Endodermal cell (in vitro differentiated cells): Measurements from ENCODE around the gene ATG4D. TPM values are rescaled to one million over a fixed set of nuclear protein-coding genes. Genes with fewer than 3 reads are reported as not detected.
A peak's percentile ranks its signal among the peaks of the same experiment; 100 is the strongest.

Source experiments
- DNase-seq: peaks from one replicate; pipeline ENCODE4 v3.0.0-alpha.2; 2017
- H3K27ac ChIP-seq: 2 replicates; pipeline ENCODE4 v1.5.1; 2013; ENCODE audit warnings: mild to moderate bottlenecking, low read depth, low read length, moderate library complexity
- H3K27me3 ChIP-seq: 2 replicates; pipeline ENCODE4 v1.6.1; 2013; ENCODE audit warnings: mild to moderate bottlenecking, low read length, moderate library complexity; ENCODE audit not compliant: insufficient read depth, control insufficient read depth, poor library complexity, severe bottlenecking
- H3K36me3 ChIP-seq: 2 replicates; pipeline ENCODE4 v1.7.0; 2013; ENCODE audit warnings: mild to moderate bottlenecking, low read length, moderate library complexity; ENCODE audit not compliant: control insufficient read depth, insufficient read depth
- H3K4me1 ChIP-seq: one replicate; pipeline ENCODE4 v1.7.0; 2013; ENCODE audit warnings: low read length; ENCODE audit not compliant: control insufficient read depth, insufficient read depth
- H3K4me3 ChIP-seq: 2 replicates; pipeline ENCODE4 v1.5.1; 2013; ENCODE audit warnings: mild to moderate bottlenecking, low read length, moderate library complexity
- H3K9ac ChIP-seq: 2 replicates; pipeline ENCODE4 v1.6.1; 2013; ENCODE audit warnings: mild to moderate bottlenecking, low read length, moderate library complexity; ENCODE audit not compliant: poor library complexity, severe bottlenecking; ENCODE audit errors: extremely low read depth
- H3K9me3 ChIP-seq: 2 replicates; pipeline ENCODE4 v1.6.1; 2013; ENCODE audit warnings: mild to moderate bottlenecking, low read length, moderate library complexity; ENCODE audit not compliant: control insufficient read depth
- H3K27ac Mint-ChIP-seq: 2 replicates; pipeline ENCODE4 v1.8.0; 2020; ENCODE audit warnings: mixed read lengths
- H3K27me3 Mint-ChIP-seq: 2 replicates; pipeline ENCODE4 v1.8.0; 2021; ENCODE audit warnings: mild to moderate bottlenecking, mixed read lengths; ENCODE audit not compliant: insufficient read depth
- H3K36me3 Mint-ChIP-seq: 2 replicates; pipeline ENCODE4 v1.8.0; 2020; ENCODE audit warnings: low read depth, mixed read lengths
- H3K4me1 Mint-ChIP-seq: 2 replicates; pipeline ENCODE4 v1.8.0; 2020; ENCODE audit warnings: mixed read lengths
- H3K4me3 Mint-ChIP-seq: 2 replicates; pipeline ENCODE4 v1.8.0; 2020; ENCODE audit warnings: mild to moderate bottlenecking, moderate library complexity, mixed read lengths
- H3K9me3 Mint-ChIP-seq: 2 replicates; pipeline ENCODE4 v1.8.0; 2020; ENCODE audit warnings: mild to moderate bottlenecking, mixed read lengths
- CTCF ChIP-seq: fragments of 200-600 bp; sonication (generic); conservative IDR thresholded peaks from 2 replicates; pipeline ENCODE4 v1.5.0; 2021; ENCODE audit warnings: antibody characterized with exemption, mild to moderate bottlenecking
- WGBS, 2 experiments: methylation state at CpG; one replicate each; pipeline versions ENCODE4 v1.1.5 to v1.1.7; 2013; ENCODE audit warnings: missing lambda C conversion rate in 2 of 2, mixed read lengths in 1 of 2; ENCODE audit not compliant: insufficient coverage in 1 of 2, insufficient read length in 1 of 2; 5-methylcytosine and 5-hydroxymethylcytosine counted together
- long read RNA-seq, 4 experiments: library from polyadenylated mRNA in 2 of 4; library from RNA in 1 of 4; library from capped mRNA in 1 of 4; stranded (forward) in 3 of 4; unstranded in 1 of 4; transcript quantifications; one replicate each; pipeline ENCODE4 v2.0.0, GENCODE V29; 2020 to 2021; ENCODE audit warnings: inconsistent platforms in 1 of 4
- polyA plus RNA-seq, 2 experiments: library from polyadenylated mRNA; stranded (reverse); fragments of 50-300 nt; gene quantifications; one replicate each; pipeline ENCODE4 v1.2.3, GENCODE V29; 2013
- total RNA-seq, 2 donors: library from RNA; stranded (reverse); fragmentation: NEBNext Ultra II Directional in 1 of 2; extraction: Animal tissue kit (Norgen Biotek cat#: 25700) in 1 of 2; gene quantifications; 2 replicates in 1 of 2; 3 replicates in 1 of 2; pipeline ENCODE4 v1.2.1, GENCODE V29; 2021

The ATG4D gene
- total RNA-seq = 10 to 100 TPM; 37.9 to 44.8 TPM
- 30.8 TPM for polyA plus RNA-seq (2013, experiment 1 of 2)
- 29.5 TPM for polyA plus RNA-seq (2013, experiment 2 of 2)
- long read RNA-seq, experiment 1, partial matches to known transcripts = 4 of 21 reads
- long read RNA-seq, experiment 1, other reads (novel, unspliced or antisense) = 11 of 21 reads
- long read RNA-seq, experiment 2, transcript ATG4D-204 (10 exons, 1,752 nt) = minor isoform, 12 of 88 reads
- long read RNA-seq, experiment 2, transcript ATG4D-201 (10 exons, 1,949 nt) = major isoform, 24 of 88 reads
- long read RNA-seq, experiment 2, transcript ATG4D-208 (9 exons, 1,619 nt) = minor isoform, 14 of 88 reads
- long read RNA-seq, experiment 2, partial matches to known transcripts = 4 of 88 reads
- long read RNA-seq, experiment 2, other reads (novel, unspliced or antisense) = 34 of 88 reads
- long read RNA-seq, experiment 3, partial matches to known transcripts = 3 of 6 reads
- long read RNA-seq, experiment 3, other reads (novel, unspliced or antisense) = 2 of 6 reads
- long read RNA-seq, experiment 4, partial matches to known transcripts = 1 of 1 reads
- long read RNA-seq, experiment 4, other reads (novel, unspliced or antisense) = 0 of 1 reads

- Mint-ChIP-seq H3K36me3 (peaks cover 12% of the 10 kb centered on the region), H3K4me1 (no peaks in the 10 kb centered on the region), H3K4me3 (peak within 1 kb of the TSS; percentile 81), H3K9me3 (no peaks in the 10 kb centered on the region), H3K27me3 (peaks cover 6% of the 10 kb centered on the region), H3K27ac (peak within 1 kb of the TSS; percentile 83)
- Histone ChIP-seq H3K27me3 (no peaks in the 10 kb centered on the region), H3K4me1 (no peaks in the 10 kb centered on the region), H3K4me3 (peak within 1 kb of the TSS; percentile 85), H3K9me3 (no peaks in the 10 kb centered on the region), H3K27ac (no peak within 1 kb of the TSS), H3K36me3 (peaks cover 10% of the 10 kb centered on the region), H3K9ac (peak within 1 kb of the TSS; percentile 76)
- peak; percentile 95 for DNase-seq
- 2 to 3% methylated on average over 16 to 77 of the region's 79 CpGs for WGBS, 2 experiments
- no peak for TF ChIP-seq CTCF
Measured at GRCh38 chr19:10543420-10544241, at the start of gene ATG4D. ATG4D (plus strand) TSS chr19:10543904; CDS start chr19:10544091, 187 bp downstream.

- H3K27ac Mint-ChIP-seq = no peak overlapping the region
- Histone ChIP-seq H3K27me3 (no peaks in the 10 kb centered on the region), H3K9ac (no peak overlapping the region), H3K4me1 (no peaks in the 10 kb centered on the region), H3K36me3 (peaks cover 40% of the 10 kb centered on the region), H3K27ac (no peak overlapping the region), H3K9me3 (no peaks in the 10 kb centered on the region), H3K4me3 (no peak overlapping the region)
- no peak for DNase-seq
- peaks cover 13% of the 10 kb centered on the region for H3K4me1 Mint-ChIP-seq
- no peaks in the 10 kb centered on the region for H3K27me3 Mint-ChIP-seq
- WGBS, 2 experiments = 97 to 100% methylated on average over 4 of the region's 4 CpGs
- no peaks in the 10 kb centered on the region for H3K9me3 Mint-ChIP-seq
- peaks cover 50% of the 10 kb centered on the region for H3K36me3 Mint-ChIP-seq
- no peak for TF ChIP-seq CTCF
- no peak overlapping the region for H3K4me3 Mint-ChIP-seq
Measured at GRCh38 chr19:10497371-10497770, 46.3 kb upstream of the ATG4D start.

- H3K9ac ChIP-seq = no peak overlapping the region
- H3K4me3 ChIP-seq = no peak overlapping the region
- peaks cover 37% of the 10 kb centered on the region for H3K36me3 Mint-ChIP-seq
- H3K4me1 ChIP-seq = no peaks in the 10 kb centered on the region
- no peaks in the 10 kb centered on the region for H3K9me3 Mint-ChIP-seq
- WGBS, 2 experiments = 93 to 94% methylated on average over 15 to 24 of the region's 24 CpGs
- peak overlapping the region; percentile 80 for H3K4me3 Mint-ChIP-seq
- no peaks in the 10 kb centered on the region for H3K9me3 ChIP-seq
- peaks cover 13% of the 10 kb centered on the region for H3K4me1 Mint-ChIP-seq
- peaks cover 31% of the 10 kb centered on the region for H3K36me3 ChIP-seq
- TF ChIP-seq CTCF = no peak
- H3K27me3 ChIP-seq = no peaks in the 10 kb centered on the region
- no peak overlapping the region for H3K27ac ChIP-seq
- peak overlapping the region; percentile 90 for H3K27ac Mint-ChIP-seq
- H3K27me3 Mint-ChIP-seq = no peaks in the 10 kb centered on the region
- DNase-seq = peak; percentile 77
Measured at GRCh38 chr19:10499550-10500246, 44.0 kb upstream of the ATG4D start.
